Kidney epithelial cell (primary cell): ENCODE data around the gene GATD1. TPM values are rescaled to one million over a fixed set of nuclear protein-coding genes. Genes with fewer than 3 reads are reported as not detected.

Experiments used
- DNase-seq: peaks from one replicate; pipeline ENCODE4 v3.0.0-alpha.2; 2010; ENCODE audit warnings: low read depth
- H3K27me3 ChIP-seq: 2 replicates; pipeline ENCODE4 v1.6.0; 2011; ENCODE audit warnings: low read length; ENCODE audit not compliant: control insufficient read depth, insufficient read depth
- H3K36me3 ChIP-seq: 2 replicates; pipeline ENCODE4 v1.5.1; 2011; ENCODE audit warnings: low read length; ENCODE audit not compliant: control insufficient read depth, insufficient read depth
- H3K4me3 ChIP-seq: 2 replicates; pipeline ENCODE4 v1.5.1; 2011; ENCODE audit warnings: low read depth, mild to moderate bottlenecking, control low read depth, low read length
- total RNA-seq: library from RNA; depleted of rRNA; stranded (reverse); fragments of >200 nt; gene quantifications from 2 replicates; pipeline ENCODE4 v1.2.3, GENCODE V29; 2015
- TF ChIP-seq, protein P1 (sequence below): IDR thresholded peaks from 2 replicates; pipeline ENCODE4 v1.5.1; 2011; ENCODE audit warnings: mild to moderate bottlenecking, moderate library complexity, low read length, control low read depth, inconsistent platforms; ENCODE audit not compliant: insufficient read depth, poor library complexity, severe bottlenecking

GATD1 gene
- total RNA-seq, 1 donor from 2014 or later: 27.6 TPM

DNA sequence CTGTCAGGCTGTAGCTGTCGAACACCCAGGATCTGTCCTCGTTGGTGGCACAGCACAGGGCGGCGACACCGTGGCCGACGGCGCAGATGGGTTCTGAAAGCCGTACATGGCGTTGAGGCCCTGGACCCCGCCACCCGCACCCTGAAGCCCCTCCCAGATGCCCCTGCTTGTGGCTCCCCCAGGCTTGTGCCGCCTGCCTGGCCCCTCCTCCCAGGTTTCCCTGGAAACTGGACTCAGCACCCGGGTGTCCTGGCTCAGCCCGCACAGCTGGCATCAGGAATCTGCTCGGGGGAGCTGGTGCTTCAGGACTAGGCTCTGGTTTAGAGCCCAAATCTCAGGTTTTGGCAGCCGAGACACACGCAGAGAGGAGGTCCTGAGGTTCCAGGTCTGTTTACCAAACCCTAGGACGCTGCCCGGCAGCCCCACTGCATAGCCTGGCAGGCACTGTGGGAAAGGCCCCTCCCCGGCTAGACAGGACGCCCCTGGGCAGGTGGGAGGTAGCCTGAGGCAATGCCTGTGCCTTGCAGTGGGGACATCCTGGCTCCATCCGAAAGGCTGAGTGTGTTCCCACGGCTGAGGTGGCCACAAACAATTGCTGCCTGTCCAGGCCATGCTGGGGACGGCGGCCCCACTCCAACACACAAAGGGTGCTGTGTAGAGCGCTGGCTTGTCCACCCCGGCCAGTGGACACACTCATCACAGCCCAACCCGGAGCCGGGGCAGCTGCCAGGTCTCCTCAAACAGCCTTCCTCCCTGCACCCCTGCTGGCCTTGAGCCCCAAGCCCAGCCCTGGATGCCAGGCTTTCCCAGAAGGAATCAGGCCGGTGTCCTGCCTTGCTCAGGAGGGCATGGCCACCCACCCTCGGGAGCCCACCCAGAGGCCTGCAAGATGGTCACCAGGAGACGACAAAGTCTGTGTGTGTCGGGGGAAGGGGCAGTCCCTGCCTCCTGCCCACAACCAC lies 4.6 kb downstream of the GATD1 start:
- Histone ChIP-seq H3K4me3 (no peak overlapping the region), H3K36me3 (peaks cover 1% of the 10 kb centered on the region), H3K27me3 (no peaks in the 10 kb centered on the region)
- TF ChIP-seq, protein P1, sequence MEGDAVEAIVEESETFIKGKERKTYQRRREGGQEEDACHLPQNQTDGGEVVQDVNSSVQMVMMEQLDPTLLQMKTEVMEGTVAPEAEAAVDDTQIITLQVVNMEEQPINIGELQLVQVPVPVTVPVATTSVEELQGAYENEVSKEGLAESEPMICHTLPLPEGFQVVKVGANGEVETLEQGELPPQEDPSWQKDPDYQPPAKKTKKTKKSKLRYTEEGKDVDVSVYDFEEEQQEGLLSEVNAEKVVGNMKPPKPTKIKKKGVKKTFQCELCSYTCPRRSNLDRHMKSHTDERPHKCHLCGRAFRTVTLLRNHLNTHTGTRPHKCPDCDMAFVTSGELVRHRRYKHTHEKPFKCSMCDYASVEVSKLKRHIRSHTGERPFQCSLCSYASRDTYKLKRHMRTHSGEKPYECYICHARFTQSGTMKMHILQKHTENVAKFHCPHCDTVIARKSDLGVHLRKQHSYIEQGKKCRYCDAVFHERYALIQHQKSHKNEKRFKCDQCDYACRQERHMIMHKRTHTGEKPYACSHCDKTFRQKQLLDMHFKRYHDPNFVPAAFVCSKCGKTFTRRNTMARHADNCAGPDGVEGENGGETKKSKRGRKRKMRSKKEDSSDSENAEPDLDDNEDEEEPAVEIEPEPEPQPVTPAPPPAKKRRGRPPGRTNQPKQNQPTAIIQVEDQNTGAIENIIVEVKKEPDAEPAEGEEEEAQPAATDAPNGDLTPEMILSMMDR: no peak
- no peak for DNase-seq

DNA sequence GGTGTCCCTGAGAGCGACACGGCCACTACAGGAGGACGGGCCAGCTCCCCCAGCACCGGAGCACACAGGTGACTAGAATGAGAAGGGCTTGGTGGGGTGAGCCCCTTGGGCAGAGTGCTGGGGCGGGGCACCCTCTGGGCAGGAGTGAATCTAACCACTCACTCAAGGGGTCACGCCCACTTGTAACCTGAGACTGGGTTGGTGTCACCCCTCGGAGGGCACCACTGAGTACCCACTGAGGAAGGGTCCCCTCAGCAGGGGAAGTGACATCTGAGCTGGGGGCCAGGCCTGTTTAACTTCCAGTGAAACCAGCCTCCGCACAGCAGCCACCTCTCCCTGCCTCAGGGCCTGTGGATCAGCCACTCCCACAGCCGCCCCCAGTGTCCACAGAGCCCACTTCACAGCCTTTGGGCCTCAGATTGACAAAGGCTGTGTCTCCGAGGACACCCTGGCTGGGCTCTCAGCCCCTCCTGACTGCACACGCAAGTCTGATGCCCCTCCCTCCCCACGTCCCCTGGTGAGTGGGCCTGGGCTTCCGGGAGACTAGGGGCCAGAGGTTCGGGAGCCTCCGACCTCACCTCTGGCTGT lies 5.6 kb downstream of the GATD1 start:
- DNase-seq: no peak
- Histone ChIP-seq H3K4me3 (no peak overlapping the region), H3K27me3 (no peaks in the 10 kb centered on the region), H3K36me3 (peaks cover 1% of the 10 kb centered on the region)
- TF ChIP-seq, protein P1: no peak

DNA sequence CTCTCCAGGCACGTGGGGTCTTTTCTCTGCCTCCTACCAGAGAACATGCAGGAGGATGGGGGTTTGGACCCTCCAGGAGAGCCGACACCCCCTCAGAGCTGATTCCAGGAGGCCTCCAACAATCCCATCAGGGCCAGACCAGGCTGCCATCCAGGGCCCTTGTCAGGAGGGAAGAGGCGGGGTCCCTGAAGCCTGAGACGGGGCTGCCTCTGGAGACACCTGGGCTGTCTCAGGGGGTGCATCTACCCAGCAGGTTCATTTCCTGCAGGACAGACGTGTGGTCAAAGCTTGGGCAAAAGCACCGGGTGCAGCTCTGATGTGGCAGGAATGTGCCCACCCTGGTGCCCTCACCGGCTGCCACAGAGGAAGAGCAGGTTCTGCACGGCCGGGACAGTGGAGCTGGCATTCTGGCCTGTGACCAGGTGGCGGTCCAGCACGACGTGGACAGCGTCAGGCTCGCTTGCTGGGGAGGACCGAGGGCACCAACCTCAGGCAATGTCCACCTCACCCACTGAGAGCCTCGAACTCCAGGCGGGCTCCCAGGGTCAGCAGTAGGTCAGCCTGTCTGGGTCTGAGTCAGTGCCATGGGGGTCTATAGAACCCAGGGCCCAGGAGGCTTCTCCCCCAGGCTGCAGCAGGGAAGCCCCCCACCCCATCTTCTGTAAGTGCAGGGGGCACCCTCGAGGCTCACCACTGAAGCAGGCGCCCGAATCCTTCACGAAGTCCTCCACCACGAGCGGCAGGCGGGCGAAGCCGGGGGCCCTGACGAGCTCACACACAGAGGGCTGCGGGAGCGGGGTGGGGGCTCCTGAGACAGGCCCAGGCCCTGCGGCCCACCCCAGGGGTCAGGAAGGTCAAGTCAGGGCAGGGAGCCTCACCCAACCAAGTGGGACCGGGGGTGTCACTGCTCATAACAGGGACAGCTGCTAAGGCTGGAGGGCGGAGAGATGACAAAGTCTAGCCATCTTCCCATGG lies 6.4 kb downstream of the GATD1 start:
- Histone ChIP-seq H3K27me3 (no peaks in the 10 kb centered on the region), H3K4me3 (no peak overlapping the region), H3K36me3 (peaks cover 3% of the 10 kb centered on the region)
- no peak for DNase-seq
- TF ChIP-seq, protein P1: no peak

DNA sequence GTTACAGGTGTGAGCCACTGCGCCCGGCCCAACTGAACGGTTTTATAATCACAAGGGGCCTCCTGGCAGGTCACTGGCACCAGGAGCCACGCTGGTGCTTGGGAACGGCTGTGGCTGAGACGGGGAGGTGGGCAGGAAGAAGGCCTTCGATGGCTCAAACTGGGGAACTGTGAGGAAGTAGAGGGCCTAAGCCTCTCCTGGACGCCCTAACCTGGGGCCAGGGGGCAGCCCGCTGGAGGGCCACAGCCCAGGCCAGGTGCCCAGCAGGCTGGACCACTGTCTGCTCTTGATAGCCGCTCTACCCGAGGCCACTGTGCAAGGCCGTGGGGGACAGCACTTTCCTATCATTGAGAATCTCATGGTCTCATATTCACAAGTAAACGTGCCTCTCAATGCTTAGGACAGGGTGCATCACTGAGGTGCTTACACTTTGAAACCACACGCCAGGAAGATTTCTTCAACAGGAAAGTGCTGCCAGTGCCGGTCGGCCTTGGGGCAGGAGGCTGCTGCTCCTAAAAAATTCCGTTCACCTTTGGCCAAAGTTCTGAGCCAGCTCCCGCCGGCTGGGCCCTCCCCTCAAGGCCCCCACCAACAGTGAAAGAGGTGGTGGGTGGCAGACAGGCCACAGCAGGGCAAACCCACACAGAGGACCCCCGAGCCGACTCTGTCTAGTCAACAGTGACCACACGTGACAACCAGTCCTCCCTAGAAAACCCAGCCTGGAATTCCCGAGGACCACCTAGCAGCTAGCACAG lies 7.2 kb downstream of the GATD1 start:
- DNase-seq: no peak
- TF ChIP-seq, protein P1: no peak
- Histone ChIP-seq H3K4me3 (no peak overlapping the region), H3K36me3 (peaks cover 4% of the 10 kb centered on the region), H3K27me3 (no peaks in the 10 kb centered on the region)

DNA sequence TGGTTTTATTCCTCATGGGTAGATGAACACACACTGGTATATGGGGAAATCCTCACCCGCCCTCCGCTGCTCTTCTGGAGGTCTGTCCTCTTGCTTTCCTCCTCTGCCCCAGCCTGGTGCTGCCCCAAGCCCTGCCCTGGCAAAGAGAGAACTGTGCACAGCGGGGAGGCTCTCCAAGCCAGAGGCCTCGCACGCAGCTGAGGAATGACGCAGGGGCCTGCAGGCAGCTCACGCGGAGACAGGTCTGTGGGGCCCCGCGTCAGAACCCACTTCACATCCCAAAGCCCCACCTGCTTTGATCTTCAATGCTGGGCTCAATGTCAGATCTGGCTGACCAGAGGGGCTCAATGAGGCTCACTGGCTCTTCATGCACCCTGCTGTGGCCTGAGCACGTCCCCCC lies 10.0 kb downstream of the GATD1 start:
- Histone ChIP-seq H3K36me3 (peaks cover 8% of the 10 kb centered on the region), H3K27me3 (no peaks in the 10 kb centered on the region)
- TF ChIP-seq, protein P1: no peak

More for the DNA sequence above, 10.0 kb downstream of the GATD1 start:
- no peak overlapping the region for H3K4me3 ChIP-seq
- DNase-seq: no peak
